GM12892 (cell line): ENCODE results near the gene HMOX2.

Source experiments
- DNase-seq: peaks from one replicate; pipeline ENCODE4 v3.0.0; 2011; ENCODE audit not compliant: insufficient read length
- FAIRE-seq: peaks from 2 replicates; lab custom pipeline; 2011; peaks lifted over from hg19 to GRCh38; lab: Jason Lieb, UNC
- POLR2A ChIP-seq: IDR thresholded peaks from 2 replicates; pipeline ENCODE4 v1.6.1; 2011; ENCODE audit warnings: low read depth, low read length, control low read depth
- POLR2AphosphoS5 ChIP-seq: IDR thresholded peaks from 2 replicates; pipeline ENCODE4 v1.6.1; 2011; ENCODE audit warnings: low read depth, low read length, control low read depth
- TAF1 ChIP-seq: IDR thresholded peaks from 2 replicates; pipeline ENCODE4 v1.6.1; 2011; ENCODE audit warnings: low read depth, mild to moderate bottlenecking, control low read depth, low read length, borderline replicate concordance

HMOX2 gene

DNA sequence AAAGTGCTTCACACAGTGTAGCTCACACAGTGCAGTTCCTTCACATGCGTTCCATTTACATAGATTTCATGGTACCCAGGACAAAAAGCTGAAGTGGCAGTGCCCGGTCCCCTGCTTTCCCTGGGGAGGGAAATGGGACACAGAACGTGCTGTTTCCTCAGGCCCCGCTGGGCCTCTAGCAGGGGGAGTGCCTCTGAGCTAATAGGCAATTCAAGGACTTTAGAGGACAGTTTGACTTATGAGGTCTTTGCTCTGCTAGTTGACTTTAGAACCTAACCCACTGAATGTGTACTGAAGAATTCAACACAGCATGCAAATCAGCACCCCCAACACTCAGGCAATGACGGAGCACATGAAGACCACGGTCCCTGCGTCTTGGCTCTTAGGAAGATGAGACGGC lies 55.6 kb downstream of the HMOX2 start:
- no peak for DNase-seq
- TF ChIP-seq POLR2AphosphoS5 (no peak), POLR2A (no peak), TAF1 (no peak)
- FAIRE-seq = no peak

GRCh38 chr16:4532238-4532637 lies 56.0 kb downstream of the HMOX2 start:
- FAIRE-seq (no peak), DNase-seq (no peak)
- no peak for TF ChIP-seq TAF1
- no peak for TF ChIP-seq POLR2AphosphoS5
- TF ChIP-seq POLR2A = no peak

DNA sequence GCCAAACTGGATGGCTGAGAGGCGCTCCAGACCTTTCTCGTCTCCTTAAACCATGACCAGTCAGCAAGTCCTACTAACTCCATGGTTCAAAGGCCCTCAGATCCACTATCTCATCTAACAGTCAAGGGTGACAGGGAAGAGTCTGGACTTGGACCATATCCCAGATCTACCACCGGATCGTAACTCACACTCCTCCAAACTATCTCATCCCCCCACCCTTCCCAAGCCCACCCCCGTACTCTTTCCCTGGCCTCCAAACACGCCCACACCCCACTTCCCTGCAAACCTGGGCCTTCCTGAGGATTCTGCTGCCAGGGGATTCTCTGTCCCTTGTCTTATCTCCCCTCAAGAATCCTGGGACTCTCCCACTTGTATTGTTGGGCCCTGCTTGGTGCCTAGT lies 57.3 kb downstream of the HMOX2 start:
- TF ChIP-seq POLR2AphosphoS5 = no peak
- no peak for TF ChIP-seq TAF1
- TF ChIP-seq POLR2A = no peak
- FAIRE-seq (no peak), DNase-seq (no peak)

GRCh38 chr16:4534151-4534790 lies 58.1 kb downstream of the HMOX2 start:
- FAIRE-seq (no peak), DNase-seq (no peak)
- TF ChIP-seq POLR2A = no peak
- no peak for TF ChIP-seq POLR2AphosphoS5
- no peak for TF ChIP-seq TAF1

- FAIRE-seq (no peak), DNase-seq (no peak)
- TF ChIP-seq POLR2AphosphoS5 (no peak), TAF1 (no peak), POLR2A (no peak)
Measured at GRCh38 chr16:4535627-4536108, 59.5 kb downstream of the HMOX2 start.

GRCh38 chr16:4536391-4537106 lies 60.4 kb downstream of the HMOX2 start:
- TF ChIP-seq POLR2A (no peak), POLR2AphosphoS5 (no peak), TAF1 (no peak)
- DNase-seq = no peak
- no peak for FAIRE-seq

GRCh38 chr16:4537376-4538343 lies 61.5 kb downstream of the HMOX2 start:
- TF ChIP-seq TAF1 (no peak), POLR2A (no peak), POLR2AphosphoS5 (no peak)
- FAIRE-seq (no peak), DNase-seq (no peak)

- FAIRE-seq (peak; percentile 79), DNase-seq (peak; percentile 88)
- peak; percentile 63; the same call in 1 of the 2 replicates for TF ChIP-seq POLR2A
- peak; percentile 51; the same call in 1 of the 2 replicates for TF ChIP-seq POLR2AphosphoS5
- TF ChIP-seq TAF1 = peak; percentile 40; the same call in 1 of the 2 replicates
Measured at GRCh38 chr16:4538350-4539235, 62.4 kb downstream of the HMOX2 start, which contains the start of gene CDIP1. TSS of gene CDIP1 (minus strand) at chr16:4538773. CDS start at chr16:4514130, 24,643 bp downstream.

DNA sequence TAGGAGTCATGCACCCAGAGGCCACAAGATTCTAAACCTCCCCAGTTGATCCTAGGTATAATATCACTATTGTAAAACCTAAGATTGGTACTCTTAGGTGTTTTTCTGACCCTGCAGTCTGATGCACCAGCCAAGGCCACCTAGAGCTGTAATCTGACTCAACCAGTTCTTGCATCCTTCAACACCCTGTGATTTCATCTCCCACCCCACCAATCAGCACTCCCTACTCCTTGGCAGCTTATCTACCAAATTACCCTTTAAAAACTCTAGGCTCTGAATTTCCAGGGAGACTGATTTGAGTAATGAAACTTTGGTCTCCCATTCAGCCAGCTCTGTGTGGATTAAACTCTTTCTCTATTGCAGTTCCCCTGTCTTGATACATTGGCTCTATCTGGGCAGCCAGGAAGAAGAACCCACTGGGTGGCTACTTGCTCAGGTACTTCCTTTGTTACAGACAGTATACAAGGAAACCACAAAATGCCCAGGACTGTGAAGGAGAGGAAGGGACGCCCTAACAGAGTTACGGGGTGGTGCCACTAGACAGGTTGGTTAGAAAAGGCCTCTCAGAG lies 63.6 kb downstream of the HMOX2 start:
- no peak for DNase-seq
- TF ChIP-seq POLR2AphosphoS5 (no peak), POLR2A (no peak), TAF1 (no peak)
- FAIRE-seq = no peak

DNA sequence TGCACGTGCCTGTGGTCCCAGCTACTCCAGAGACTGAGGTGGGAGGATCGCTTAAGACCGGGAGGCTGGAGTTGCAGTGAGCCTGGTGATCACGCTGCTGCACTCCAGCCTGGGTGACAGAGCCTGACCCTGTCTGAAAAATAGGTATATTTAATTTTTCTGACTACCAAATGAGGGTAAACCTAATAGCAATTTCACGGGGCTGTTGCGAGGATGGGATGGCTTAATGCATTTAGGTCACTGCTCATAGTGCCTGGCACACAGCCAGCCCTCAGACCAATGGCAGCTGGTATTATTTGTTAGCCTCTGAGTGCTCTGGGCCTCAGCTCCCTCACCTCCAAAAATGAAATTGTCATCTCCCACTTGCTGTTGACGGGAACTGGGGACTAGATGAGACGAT lies 68.3 kb downstream of the HMOX2 start:
- TF ChIP-seq TAF1 (no peak), POLR2AphosphoS5 (no peak), POLR2A (no peak)
- no peak for FAIRE-seq
- DNase-seq = no peak

DNA sequence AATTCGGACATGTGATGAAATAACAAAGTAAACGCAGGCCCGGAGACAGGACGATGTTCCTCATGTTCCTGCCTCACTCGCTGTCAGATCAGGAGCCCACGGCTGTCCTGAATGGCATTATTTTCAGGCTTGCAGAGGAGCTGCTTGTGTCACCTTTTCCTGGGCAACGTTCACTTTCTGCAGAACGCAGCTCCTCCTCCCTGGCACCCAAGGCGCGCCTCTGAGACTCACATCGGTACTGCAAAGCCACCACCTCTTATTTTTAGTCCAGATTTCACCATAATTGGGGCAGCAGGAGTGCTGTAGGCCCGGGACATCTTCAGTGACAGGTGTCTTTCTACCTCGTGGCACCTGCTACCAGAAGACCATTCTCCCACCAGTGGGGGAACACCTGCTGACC lies 71.9 kb downstream of the HMOX2 start:
- TF ChIP-seq POLR2AphosphoS5 (no peak), TAF1 (no peak), POLR2A (no peak)
- FAIRE-seq = no peak
- DNase-seq = no peak

DNA sequence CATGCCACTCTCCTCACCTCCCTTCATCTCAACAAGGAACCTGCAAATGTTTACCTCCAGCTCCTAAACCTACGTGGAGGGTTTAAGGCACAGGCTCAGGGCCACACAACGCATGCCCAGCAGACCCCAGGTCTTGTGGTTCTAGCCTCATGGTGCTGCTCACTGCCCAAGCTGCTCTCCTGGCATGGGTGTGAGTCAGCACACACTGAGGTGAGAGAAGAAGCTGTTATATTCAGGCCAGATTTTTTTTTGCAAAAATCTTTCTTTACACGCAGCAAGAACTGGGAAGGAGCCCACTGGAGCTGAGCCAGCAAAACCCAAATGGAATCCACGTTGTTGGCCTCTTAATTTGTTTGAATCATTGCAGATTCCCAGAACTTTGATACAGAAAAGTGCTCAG lies 74.4 kb downstream of the HMOX2 start:
- no peak for FAIRE-seq
- no peak for DNase-seq
- TF ChIP-seq POLR2AphosphoS5 (no peak), TAF1 (no peak), POLR2A (no peak)
